ENCODE results near the gene CBFA2T3.

DNA sequence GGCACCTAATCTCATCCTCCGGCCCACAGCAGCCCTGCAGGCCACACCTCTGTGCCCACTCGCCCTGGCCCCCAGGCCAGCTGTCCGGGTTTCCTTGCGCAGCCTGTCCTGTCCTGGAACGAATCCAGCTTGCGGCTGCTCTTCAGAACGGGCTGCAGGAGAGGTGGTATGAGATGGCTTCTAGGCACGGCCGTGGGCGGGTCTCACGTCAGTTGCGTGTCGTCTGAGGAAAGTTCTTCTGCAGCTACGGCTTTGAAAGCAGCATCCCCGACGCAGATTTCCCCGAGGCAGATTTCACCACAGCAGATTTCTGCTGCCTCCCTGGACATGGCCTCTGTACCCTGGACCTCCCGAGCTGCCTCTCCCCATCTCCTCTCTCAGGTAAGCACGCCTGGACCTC is 138.4 kb downstream of the CBFA2T3 start:
- TF ChIP-seq ZBTB48 (tag by site-specific recombination; IDR thresholded peaks at IDR 0.05): no peak
- TF ChIP-seq ZBTB20 (tag by site-specific recombination; IDR thresholded peaks at IDR 0.05): no peak
- TF ChIP-seq ZNF660 (tag by site-specific recombination; IDR thresholded peaks at IDR 0.05): no peak

All from HEK293 (cell line).